CD1c-positive myeloid dendritic cell (primary cell): ENCODE data around the gene EIF4E1B.
A peak's percentile ranks its signal among the peaks of the same experiment; 100 is the strongest.

Experiments used
- DNase-seq: peaks from one replicate; pipeline ENCODE4 v3.0.0-alpha.2; 2016; ENCODE audit errors: extremely low spot score

EIF4E1B gene

GRCh38 chr5:176606032-176606431 is 24.4 kb upstream of the EIF4E1B start:
- DNase-seq: no peak

GRCh38 chr5:176606875-176607274 is 23.6 kb upstream of the EIF4E1B start:
- DNase-seq: no peak

- no peak for DNase-seq
Observed at GRCh38 chr5:176608142-176608705, 22.3 kb upstream of the EIF4E1B start.

- DNase-seq: no peak
Observed at GRCh38 chr5:176608937-176609723, 21.3 kb upstream of the EIF4E1B start.

GRCh38 chr5:176609724-176610434 is 20.6 kb upstream of the EIF4E1B start, which contains the start of gene GPRIN1:
TSS of gene GPRIN1 (minus strand) at chr5:176610156. CDS start at chr5:176599834, 10,322 bp downstream.
- peak; percentile 61 for DNase-seq

- no peak for DNase-seq
Observed at GRCh38 chr5:176610435-176610773, 20.1 kb upstream of the EIF4E1B start.

- DNase-seq: peak; percentile 73
Observed at GRCh38 chr5:176611435-176611834, 19.0 kb upstream of the EIF4E1B start.

DNA sequence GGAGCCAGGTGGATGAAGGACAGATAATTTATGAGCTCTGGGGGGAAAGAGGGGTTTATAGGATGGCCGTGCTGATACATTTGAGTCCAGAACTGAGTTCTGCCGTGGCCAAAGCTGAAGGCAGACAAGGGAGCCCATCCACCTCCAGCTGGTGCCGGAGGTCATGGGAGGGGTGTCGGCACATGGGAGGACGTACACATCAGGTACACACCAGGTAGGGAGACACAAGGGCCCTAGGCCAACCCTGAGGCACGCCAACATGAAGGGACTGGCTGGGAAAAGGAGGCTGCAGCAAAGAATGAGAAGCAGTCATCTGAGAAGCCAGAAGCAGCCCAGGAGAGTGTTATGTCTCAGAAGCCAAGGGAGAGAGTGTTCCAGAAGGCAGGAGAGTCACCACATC is 18.5 kb upstream of the EIF4E1B start:
- DNase-seq: no peak

DNA sequence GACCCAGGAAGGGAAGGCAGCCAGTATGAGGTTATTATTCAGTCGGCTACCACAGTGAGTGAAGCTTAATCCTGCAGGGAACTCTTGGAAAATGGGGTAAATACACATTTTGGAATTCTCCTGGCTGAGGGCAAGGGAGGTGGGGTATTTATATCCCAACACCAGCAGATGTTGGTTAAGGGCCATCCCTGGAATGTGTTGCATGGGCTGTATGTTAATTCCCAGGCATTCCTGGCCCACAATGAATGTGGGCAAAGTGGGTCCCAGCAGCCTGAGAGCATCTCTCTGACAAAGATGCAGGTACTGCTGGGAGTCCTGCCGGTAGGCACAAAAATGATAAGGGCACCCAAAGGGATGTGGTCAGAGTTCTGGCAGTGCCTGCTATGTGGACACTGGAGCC is 17.6 kb upstream of the EIF4E1B start:
- DNase-seq: no peak

- DNase-seq: no peak
Observed at GRCh38 chr5:176614805-176615478, 15.5 kb upstream of the EIF4E1B start.

GRCh38 chr5:176616511-176616910 is 14.0 kb upstream of the EIF4E1B start:
- no peak for DNase-seq

DNA sequence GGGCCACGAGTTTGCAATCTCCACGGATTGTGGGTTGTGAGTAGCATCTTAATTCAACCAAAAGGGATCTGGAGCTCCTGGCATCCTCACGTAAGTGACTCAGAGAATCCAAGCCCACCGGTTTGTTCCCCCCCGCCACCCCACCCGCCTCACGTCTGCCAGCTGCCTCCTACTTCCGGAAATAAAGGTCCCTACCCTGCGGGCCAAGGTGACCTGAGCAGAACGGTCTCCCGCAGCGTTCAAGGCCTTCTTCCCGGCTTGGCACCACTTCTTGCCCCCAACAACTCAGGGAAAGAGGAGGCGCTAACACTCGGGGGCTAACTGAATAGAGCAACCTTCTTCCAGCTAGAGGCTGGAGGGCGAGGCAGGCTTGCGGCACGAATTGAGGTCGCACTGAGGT is 11.7 kb upstream of the EIF4E1B start:
- no peak for DNase-seq

- DNase-seq: peak; percentile 56
Observed at GRCh38 chr5:176619203-176619568, 11.3 kb upstream of the EIF4E1B start.

DNA sequence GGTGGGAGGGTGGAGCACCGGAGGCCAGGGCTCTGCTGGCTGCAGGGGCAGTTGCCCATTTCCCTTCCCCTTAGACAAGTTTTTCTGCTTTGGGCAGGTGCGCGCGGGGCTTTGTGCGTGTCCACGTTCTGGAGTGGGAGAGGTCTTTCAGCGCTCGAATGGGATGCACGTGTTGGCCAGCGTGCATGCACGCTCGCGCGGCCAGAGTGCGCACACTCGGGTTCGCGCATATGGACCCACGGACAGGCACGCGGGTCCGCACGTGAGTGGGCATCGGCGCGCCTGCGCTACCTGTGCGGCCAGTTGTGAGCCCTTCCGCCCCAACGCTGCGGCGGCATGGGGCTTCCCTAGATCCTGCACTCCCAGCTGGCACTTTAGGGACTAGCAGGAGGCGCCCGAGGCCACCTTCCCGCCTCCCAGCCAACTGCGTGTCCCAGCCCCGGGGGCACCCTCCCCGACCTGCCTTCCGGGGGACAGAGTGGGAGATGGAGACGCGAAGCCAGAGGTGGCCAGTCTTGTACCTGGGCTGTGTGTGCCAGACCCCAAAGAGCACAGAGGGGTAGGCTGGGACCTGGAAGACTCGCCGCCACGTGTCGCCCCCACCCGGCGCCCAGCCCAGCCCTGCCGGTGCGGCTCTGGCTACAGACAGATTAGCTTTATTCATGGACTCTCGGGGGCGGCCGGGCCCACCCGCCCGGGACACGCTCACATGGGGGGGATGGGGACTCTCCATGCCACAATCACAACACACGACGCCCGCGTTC is 10.7 kb upstream of the EIF4E1B start:
- DNase-seq: no peak

- DNase-seq: peak; percentile 39
Observed at GRCh38 chr5:176620333-176620981, 10.0 kb upstream of the EIF4E1B start.

GRCh38 chr5:176621661-176622079 is 8.8 kb upstream of the EIF4E1B start:
- DNase-seq: no peak

GRCh38 chr5:176624142-176624541 is 6.3 kb upstream of the EIF4E1B start:
- DNase-seq: no peak

DNA sequence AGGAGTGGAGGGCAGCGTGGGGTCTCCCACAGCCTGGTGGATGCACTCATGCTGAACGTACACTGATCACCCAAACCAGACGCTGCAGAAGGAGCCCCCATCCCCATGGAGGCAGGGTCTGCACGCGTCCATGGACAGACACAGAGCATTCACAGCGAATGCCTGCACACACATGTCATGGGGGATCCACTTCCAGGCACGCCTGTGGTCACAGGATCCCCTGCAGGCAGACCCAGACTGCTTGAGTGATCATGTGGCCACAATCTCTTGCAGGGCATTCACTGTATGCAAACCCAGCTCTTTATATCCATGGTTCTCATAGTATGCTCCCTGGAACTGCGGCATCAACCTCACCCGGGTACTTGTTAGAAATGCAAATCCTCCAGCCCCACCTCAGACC is 5.5 kb upstream of the EIF4E1B start:
- DNase-seq: no peak

- DNase-seq: no peak
Observed at GRCh38 chr5:176625512-176625911, 5.0 kb upstream of the EIF4E1B start.

- DNase-seq: no peak
Observed at GRCh38 chr5:176625966-176626875, 4.3 kb upstream of the EIF4E1B start.
